HepG2 (cell line): ENCODE measurements around the gene GLIS1. TPM values are rescaled to one million over a fixed set of nuclear protein-coding genes. Genes with fewer than 3 reads are reported as not detected.

Experiments used
- ATAC-seq: fragments of 200-7000 bp; cut with Tn5 transposase; 3 replicates; pipeline ENCODE4 v1.9.1; 2020; ENCODE audit warnings: mild to moderate bottlenecking, moderate library complexity
- BruUV-seq: library from RNA; stranded (reverse); fragments of 400-500 nt; replicated peaks from 2 replicates; lab custom pipeline; 2021; lab: Mats Ljungman, UMichigan
- CTCF ChIA-PET: fragments of 300-600 bp; formaldehyde crosslinking; extraction: SDS; loops from one replicate; lab custom pipeline; 2021; ENCODE audit warnings: low total read pairs, inconsistent platforms, low intra/inter-chr PET ratio; lab: Yijun Ruan, JAX
- POLR2A ChIA-PET: fragments of 350-600 bp; sonication (Branson Sonifier 250); formaldehyde crosslinking; loops from one replicate; lab custom pipeline; 2020; ENCODE audit warnings: antibody characterized with exemption, inconsistent platforms; lab: Yijun Ruan, JAX
- DNase-seq: peaks from one replicate; pipeline ENCODE4 v3.0.0-alpha.2; 2015; ENCODE audit warnings: low spot score
- FAIRE-seq: peaks from 3 replicates; lab custom pipeline; 2011; peaks lifted over from hg19 to GRCh38; lab: Jason Lieb, UNC
- H2AFZ ChIP-seq: one replicate; pipeline ENCODE4 v1.6.1; 2011; ENCODE audit warnings: low read length, inconsistent platforms
- H3K27ac ChIP-seq: fragments of 300-600 bp; 3 replicates; pipeline ENCODE4 v1.8.0; 2011; ENCODE audit warnings: mixed run types, mild to moderate bottlenecking, mixed read lengths, low read length, inconsistent platforms; ENCODE audit not compliant: insufficient read depth; ENCODE audit errors: extremely low read length
- H3K27me3 ChIP-seq, 2 experiments: fragments of 200-600 bp in 1 of 2; 2 replicates in 1 of 2; 3 replicates in 1 of 2; pipeline versions ENCODE4 v1.6.0 to v1.8.0; 2011; ENCODE audit warnings: low read length in 2 of 2, mild to moderate bottlenecking in 2 of 2, moderate library complexity in 2 of 2, inconsistent platforms in 1 of 2; ENCODE audit not compliant: insufficient read depth in 2 of 2, control insufficient read depth in 1 of 2
- H3K36me3 ChIP-seq, 2 experiments: fragments of 200-600 bp in 1 of 2; replicated peaks in 1 of 2; 2 replicates in 1 of 2; 3 replicates in 1 of 2; pipeline versions ENCODE4 v1.5.1 to v1.8.0; 2011; ENCODE audit warnings: low read length in 2 of 2, inconsistent platforms in 1 of 2; ENCODE audit not compliant: insufficient read depth in 2 of 2, control insufficient read depth in 1 of 2
- H3K4me1 ChIP-seq: 2 replicates; pipeline ENCODE4 v1.5.1; 2012; ENCODE audit warnings: low read length, inconsistent platforms; ENCODE audit not compliant: insufficient read depth
- H3K4me2 ChIP-seq: 2 replicates; pipeline ENCODE4 v1.6.0; 2011; ENCODE audit warnings: low read depth, low read length, inconsistent platforms
- H3K4me3 ChIP-seq, 3 experiments: fragments of 200-600 bp in 1 of 3; sonication (generic), shearing (Covaris generic) in 1 of 3; replicated peaks in 1 of 3; 2 replicates each; pipeline ENCODE4 v1.5.1; 2011 to 2016; ENCODE audit warnings: low read length in 3 of 3, inconsistent platforms in 2 of 3, low read depth in 2 of 3, mild to moderate bottlenecking in 2 of 3, control low read depth in 1 of 3, mixed read lengths in 1 of 3; ENCODE audit not compliant: insufficient read depth in 1 of 3
- H3K79me2 ChIP-seq: one replicate; pipeline ENCODE4 v1.6.1; 2011; ENCODE audit warnings: low read length, inconsistent platforms; ENCODE audit not compliant: insufficient read depth
- H3K9ac ChIP-seq: 2 replicates; pipeline ENCODE4 v1.6.0; 2011; ENCODE audit warnings: mild to moderate bottlenecking, low read depth, low read length, inconsistent platforms; ENCODE audit not compliant: insufficient read depth
- H3K9me3 ChIP-seq: 2 replicates; pipeline ENCODE4 v1.5.1; 2012; ENCODE audit warnings: mild to moderate bottlenecking, low read length
- H4K20me1 ChIP-seq: 2 replicates; pipeline ENCODE4 v1.6.0; 2011; ENCODE audit warnings: inconsistent platforms, mild to moderate bottlenecking, low read length, moderate library complexity; ENCODE audit not compliant: insufficient read depth
- FOXC1 ChIP-seq: sonication (generic); formaldehyde crosslinking; IDR thresholded peaks from 2 replicates; pipeline ENCODE4 v1.8.0; 2022; ENCODE audit warnings: mild to moderate bottlenecking, missing genetic modification reagents, borderline replicate concordance
- ISX ChIP-seq: sonication (generic); formaldehyde crosslinking; conservative IDR thresholded peaks from 2 replicates; pipeline ENCODE4 v1.5.0; 2020; ENCODE audit warnings: missing genetic modification reagents
- RFX5 ChIP-seq: IDR thresholded peaks from 2 replicates; pipeline ENCODE4 v1.6.1; 2011; ENCODE audit warnings: low read depth, low read length, improper control_type of control experiment
- ZNF12 ChIP-seq: sonication (generic); formaldehyde crosslinking; IDR thresholded peaks from 2 replicates; pipeline ENCODE4 v1.5.0; 2020; ENCODE audit warnings: missing genetic modification reagents
- WGBS: methylation state at CpG from one replicate; pipeline ENCODE4 v1.1.6; 2017; ENCODE audit warnings: low lambda C conversion rate; 5-methylcytosine and 5-hydroxymethylcytosine counted together
- in situ Hi-C: cut with HindIII; loops from 2 replicates; pipeline ENCODE4 v1.10.0; 2017; ENCODE audit warnings: low pct_unique_long_range_greater_than_20kb; ENCODE audit not compliant: extremely low pct_ligation_motif_present
- intact Hi-C: fragments of 100-400 bp; cut with micrococcal nuclease; formaldehyde crosslinking; loops from one replicate; pipeline ENCODE4 v1.10.0; 2022; ENCODE audit not compliant: unreplicated experiment
- polyA plus RNA-seq, 8 experiments: library from polyadenylated mRNA; depleted of rRNA in 3 of 8; stranded (reverse) in 7 of 8; unstranded in 1 of 8; fragments of >200 nt; fragmentation: Illumina TruSeq in 4 of 8; extraction: Trizol in 4 of 8; gene quantifications; 2 replicates each; pipeline versions ENCODE4 v1.2.1 to v1.2.3, GENCODE V29; 2011 to 2016; ENCODE audit warnings: low read depth in 4 of 8, missing spikeins in 1 of 8, mixed read lengths in 1 of 8; ENCODE audit not compliant: insufficient read depth in 1 of 8
- total RNA-seq, 5 experiments: library from RNA; depleted of rRNA; stranded (reverse); fragments of >200 nt; fragmentation: Illumina TruSeq; extraction: Trizol; gene quantifications; 2 replicates each; pipeline ENCODE4 v1.2.3, GENCODE V29; 2016; ENCODE audit warnings: low read depth in 1 of 5
- TF ChIP-seq, protein P1 (sequence below): sonication (generic); formaldehyde crosslinking; IDR thresholded peaks from 2 replicates; pipeline ENCODE4 v1.4.0; 2020; ENCODE audit warnings: mild to moderate bottlenecking, missing genetic modification reagents, borderline replicate concordance
- TF ChIP-seq, protein P2 (sequence below): sonication (generic); formaldehyde crosslinking; IDR thresholded peaks from 2 replicates; pipeline ENCODE4 v1.5.0; 2020; ENCODE audit warnings: mild to moderate bottlenecking, missing genetic modification reagents
- TF ChIP-seq, protein P3 (sequence below), 2 experiments: sonication (generic) in 1 of 2; formaldehyde crosslinking in 1 of 2; IDR thresholded peaks; 2 replicates each; pipeline versions ENCODE4 v1.4.0 to v1.6.1; 2018 to 2020; ENCODE audit warnings: missing genetic modification reagents in 2 of 2, borderline replicate concordance in 1 of 2, low read depth in 1 of 2, mild to moderate bottlenecking in 1 of 2, missing biosample characterization in 1 of 2
- TF ChIP-seq, protein P4 (sequence below): sonication (generic); formaldehyde crosslinking; IDR thresholded peaks from 2 replicates; pipeline ENCODE4 v1.8.0; 2022; ENCODE audit warnings: low read depth, missing genetic modification reagents

GLIS1 gene
- total and polyA plus RNA-seq, 2 of the 13 experiments (the other 11 are each of a cell fraction or from before 2014, with no cell fraction given) = 0.03 TPM; not detected in 1

DNA sequence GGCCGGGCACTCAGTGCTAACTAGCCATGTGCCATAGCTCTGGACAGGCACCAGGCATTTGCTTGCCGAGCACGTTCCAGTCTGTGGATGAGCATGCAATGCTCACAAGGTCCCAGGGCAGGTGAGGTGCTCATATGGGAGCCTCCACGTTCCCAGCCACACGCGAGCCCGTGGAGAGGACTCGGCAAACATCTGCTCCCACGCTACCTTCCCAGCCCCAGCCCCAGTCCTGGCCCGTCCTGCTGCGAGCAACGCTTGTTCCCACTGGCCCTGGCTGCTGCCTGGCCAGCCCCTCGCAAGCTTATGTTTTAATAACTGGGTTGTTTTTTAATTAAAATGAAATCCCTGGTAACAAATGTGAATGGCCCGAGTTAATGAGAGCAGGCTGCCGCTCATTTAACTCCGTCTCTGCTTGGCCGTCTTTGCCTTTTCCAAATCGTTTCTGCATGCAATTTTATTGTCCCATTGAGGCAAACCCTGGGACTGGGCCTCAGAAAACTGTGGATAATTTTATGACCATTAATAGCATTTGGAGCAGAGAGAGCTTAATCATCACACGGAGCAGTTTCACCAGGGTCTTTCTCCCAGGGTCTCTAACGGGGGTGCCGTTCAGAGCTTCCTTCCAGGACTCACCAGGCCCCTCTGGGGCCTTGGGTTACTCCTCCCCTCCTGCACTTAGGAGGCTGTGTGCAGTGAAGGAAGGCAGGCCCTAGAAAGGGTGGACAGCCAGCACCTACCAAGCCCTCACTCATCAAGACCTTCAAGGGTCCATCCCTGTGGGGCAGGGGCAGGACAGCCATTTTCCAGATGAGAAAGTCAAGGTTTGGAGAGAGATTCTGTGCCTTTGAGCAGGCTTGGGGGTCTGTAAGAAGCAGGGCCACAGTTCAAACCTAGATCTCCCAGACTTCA is 136.8 kb downstream of the GLIS1 start (continued):
- TF ChIP-seq FOXC1 (CRISPR knock-in tag) (no peak), ISX (CRISPR knock-in tag) (no peak)
- TF ChIP-seq, protein P1, sequence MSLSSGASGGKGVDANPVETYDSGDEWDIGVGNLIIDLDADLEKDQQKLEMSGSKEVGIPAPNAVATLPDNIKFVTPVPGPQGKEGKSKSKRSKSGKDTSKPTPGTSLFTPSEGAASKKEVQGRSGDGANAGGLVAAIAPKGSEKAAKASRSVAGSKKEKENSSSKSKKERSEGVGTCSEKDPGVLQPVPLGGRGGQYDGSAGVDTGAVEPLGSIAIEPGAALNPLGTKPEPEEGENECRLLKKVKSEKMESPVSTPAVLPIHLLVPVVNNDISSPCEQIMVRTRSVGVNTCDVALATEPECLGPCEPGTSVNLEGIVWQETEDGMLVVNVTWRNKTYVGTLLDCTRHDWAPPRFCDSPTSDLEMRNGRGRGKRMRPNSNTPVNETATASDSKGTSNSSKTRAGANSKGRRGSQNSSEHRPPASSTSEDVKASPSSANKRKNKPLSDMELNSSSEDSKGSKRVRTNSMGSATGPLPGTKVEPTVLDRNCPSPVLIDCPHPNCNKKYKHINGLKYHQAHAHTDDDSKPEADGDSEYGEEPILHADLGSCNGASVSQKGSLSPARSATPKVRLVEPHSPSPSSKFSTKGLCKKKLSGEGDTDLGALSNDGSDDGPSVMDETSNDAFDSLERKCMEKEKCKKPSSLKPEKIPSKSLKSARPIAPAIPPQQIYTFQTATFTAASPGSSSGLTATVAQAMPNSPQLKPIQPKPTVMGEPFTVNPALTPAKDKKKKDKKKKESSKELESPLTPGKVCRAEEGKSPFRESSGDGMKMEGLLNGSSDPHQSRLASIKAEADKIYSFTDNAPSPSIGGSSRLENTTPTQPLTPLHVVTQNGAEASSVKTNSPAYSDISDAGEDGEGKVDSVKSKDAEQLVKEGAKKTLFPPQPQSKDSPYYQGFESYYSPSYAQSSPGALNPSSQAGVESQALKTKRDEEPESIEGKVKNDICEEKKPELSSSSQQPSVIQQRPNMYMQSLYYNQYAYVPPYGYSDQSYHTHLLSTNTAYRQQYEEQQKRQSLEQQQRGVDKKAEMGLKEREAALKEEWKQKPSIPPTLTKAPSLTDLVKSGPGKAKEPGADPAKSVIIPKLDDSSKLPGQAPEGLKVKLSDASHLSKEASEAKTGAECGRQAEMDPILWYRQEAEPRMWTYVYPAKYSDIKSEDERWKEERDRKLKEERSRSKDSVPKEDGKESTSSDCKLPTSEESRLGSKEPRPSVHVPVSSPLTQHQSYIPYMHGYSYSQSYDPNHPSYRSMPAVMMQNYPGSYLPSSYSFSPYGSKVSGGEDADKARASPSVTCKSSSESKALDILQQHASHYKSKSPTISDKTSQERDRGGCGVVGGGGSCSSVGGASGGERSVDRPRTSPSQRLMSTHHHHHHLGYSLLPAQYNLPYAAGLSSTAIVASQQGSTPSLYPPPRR (CRISPR knock-in tag) = no peak

DNA sequence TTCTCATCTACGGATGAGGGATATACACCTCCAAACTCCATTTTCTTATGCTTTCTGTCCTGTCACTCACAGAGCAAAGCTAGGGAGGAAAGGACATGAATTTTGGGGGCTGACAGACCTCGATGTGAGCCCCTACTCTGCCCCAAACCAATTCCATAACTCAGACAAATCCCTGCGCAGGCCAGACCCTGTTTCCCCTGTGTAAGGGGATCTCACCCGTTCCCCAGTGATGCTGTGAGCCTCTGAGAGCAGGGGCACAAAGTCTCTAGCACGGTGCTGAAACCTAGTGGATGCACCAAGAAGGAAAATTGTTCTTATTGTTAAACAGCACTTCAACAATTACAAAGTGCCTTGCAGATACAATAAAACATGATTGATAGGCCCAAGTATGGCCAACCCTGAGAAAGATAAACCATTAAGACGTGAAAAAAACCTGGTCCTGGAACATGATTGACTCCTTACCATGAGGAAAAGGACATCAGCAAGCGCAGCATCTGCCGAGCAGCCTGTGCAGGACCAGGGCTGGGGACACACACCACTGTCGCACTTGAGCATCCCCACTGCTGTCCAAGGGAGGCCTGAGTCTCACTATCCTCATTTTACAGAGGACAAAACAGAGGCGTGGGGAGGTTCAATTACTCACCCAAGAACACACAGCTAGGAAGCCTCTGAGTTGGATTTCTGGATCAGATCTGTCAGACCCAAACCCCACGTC is 137.8 kb downstream of the GLIS1 start:
- ATAC-seq (no peak), DNase-seq (no peak), FAIRE-seq (no peak)
- Histone ChIP-seq H3K9me3 (no peaks in the 10 kb centered on the region), H3K36me3 (no peaks in the 10 kb centered on the region), H3K4me1 (no peaks in the 10 kb centered on the region), H3K9ac (no peak overlapping the region), H3K27me3 (peaks cover 3 to 18% of the 10 kb centered on the region in 2 experiments; a peak in 3 of 5 replicates), H2AFZ (no peak overlapping the region), H3K79me2 (no peaks in the 10 kb centered on the region), H3K4me3 (no peak overlapping the region), H4K20me1 (no peaks in the 10 kb centered on the region), H3K4me2 (no peak overlapping the region), H3K27ac (no peak overlapping the region)
- BruUV-seq = no TSS peak
- POLR2A ChIA-PET = no interaction called here
- WGBS = 20% methylated on average over 10 of the region's 11 CpGs
- in situ Hi-C loops (no loop called here), intact Hi-C loops (no loop called here)
- CTCF ChIA-PET = no interaction called here
- TF ChIP-seq, protein P2, sequence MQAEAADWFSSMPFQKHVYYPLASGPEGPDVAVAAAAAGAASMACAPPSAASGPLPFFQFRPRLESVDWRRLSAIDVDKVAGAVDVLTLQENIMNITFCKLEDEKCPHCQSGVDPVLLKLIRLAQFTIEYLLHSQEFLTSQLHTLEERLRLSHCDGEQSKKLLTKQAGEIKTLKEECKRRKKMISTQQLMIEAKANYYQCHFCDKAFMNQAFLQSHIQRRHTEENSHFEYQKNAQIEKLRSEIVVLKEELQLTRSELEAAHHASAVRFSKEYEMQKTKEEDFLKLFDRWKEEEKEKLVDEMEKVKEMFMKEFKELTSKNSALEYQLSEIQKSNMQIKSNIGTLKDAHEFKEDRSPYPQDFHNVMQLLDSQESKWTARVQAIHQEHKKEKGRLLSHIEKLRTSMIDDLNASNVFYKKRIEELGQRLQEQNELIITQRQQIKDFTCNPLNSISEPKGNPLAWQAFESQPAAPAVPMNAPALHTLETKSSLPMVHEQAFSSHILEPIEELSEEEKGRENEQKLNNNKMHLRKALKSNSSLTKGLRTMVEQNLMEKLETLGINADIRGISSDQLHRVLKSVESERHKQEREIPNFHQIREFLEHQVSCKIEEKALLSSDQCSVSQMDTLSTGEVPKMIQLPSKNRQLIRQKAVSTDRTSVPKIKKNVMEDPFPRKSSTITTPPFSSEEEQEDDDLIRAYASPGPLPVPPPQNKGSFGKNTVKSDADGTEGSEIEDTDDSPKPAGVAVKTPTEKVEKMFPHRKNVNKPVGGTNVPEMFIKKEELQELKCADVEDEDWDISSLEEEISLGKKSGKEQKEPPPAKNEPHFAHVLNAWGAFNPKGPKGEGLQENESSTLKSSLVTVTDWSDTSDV (CRISPR knock-in tag) = no peak
- TF ChIP-seq, protein P3, sequence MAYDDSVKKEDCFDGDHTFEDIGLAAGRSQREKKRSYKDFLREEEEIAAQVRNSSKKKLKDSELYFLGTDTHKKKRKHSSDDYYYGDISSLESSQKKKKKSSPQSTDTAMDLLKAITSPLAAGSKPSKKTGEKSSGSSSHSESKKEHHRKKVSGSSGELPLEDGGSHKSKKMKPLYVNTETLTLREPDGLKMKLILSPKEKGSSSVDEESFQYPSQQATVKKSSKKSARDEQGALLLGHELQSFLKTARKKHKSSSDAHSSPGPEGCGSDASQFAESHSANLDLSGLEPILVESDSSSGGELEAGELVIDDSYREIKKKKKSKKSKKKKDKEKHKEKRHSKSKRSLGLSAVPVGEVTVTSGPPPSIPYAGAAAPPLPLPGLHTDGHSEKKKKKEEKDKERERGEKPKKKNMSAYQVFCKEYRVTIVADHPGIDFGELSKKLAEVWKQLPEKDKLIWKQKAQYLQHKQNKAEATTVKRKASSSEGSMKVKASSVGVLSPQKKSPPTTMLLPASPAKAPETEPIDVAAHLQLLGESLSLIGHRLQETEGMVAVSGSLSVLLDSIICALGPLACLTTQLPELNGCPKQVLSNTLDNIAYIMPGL (CRISPR knock-in tag; IDR thresholded peaks at IDR 0.05; ENCODE audit: borderline replicate concordance in 1 of 2, low read depth in 1 of 2) = no peak
- TF ChIP-seq ZNF12 = no peak
- TF ChIP-seq RFX5 = no peak
- TF ChIP-seq, protein P4, sequence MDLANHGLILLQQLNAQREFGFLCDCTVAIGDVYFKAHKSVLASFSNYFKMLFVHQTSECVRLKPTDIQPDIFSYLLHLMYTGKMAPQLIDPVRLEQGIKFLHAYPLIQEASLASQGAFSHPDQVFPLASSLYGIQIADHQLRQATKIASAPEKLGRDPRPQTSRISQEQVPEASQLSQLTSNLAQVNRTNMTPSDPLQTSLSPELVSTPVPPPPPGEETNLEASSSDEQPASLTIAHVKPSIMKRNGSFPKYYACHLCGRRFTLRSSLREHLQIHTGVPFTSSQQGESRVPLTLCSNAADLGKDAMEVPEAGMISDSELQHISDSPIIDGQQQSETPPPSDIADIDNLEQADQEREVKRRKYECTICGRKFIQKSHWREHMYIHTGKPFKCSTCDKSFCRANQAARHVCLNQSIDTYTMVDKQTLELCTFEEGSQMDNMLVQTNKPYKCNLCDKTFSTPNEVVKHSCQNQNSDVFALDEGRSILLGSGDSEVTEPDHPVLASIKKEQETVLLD (CRISPR knock-in tag) = no peak
